A549 (cell line): Measurements from ENCODE around the gene URB2.
"Not testable (repeated sequence)": the region's sequence is repeated elsewhere in the genome, so short reads cannot be mapped to it uniquely, and the experiment has no call there.

Experiments used
- CBX2 ChIP-seq: fragments of 200-600 bp; sonication (generic); IDR thresholded peaks from 2 replicates; pipeline ENCODE4 v1.6.1; 2016; ENCODE audit warnings: low read depth, mild to moderate bottlenecking, borderline replicate concordance
- CHD4 ChIP-seq: fragments of 200-600 bp; sonication (generic); IDR thresholded peaks from 2 replicates; pipeline ENCODE4 v1.6.1; 2016; ENCODE audit warnings: antibody characterized with exemption, mild to moderate bottlenecking, borderline replicate concordance
- KDM1A ChIP-seq: fragments of 200-600 bp; sonication (generic); IDR thresholded peaks from 2 replicates; pipeline ENCODE4 v1.6.1; 2016; ENCODE audit warnings: low read depth, mild to moderate bottlenecking
- KDM5A ChIP-seq: fragments of 200-600 bp; sonication (generic); IDR thresholded peaks from 2 replicates; pipeline ENCODE4 v1.6.1; 2016; ENCODE audit warnings: antibody characterized with exemption, mild to moderate bottlenecking
- RAD21 ChIP-seq, 2 experiments: fragments of >200 bp in 1 of 2; sonication (Bioruptor Twin) in 1 of 2; formaldehyde crosslinking in 1 of 2; IDR thresholded peaks in 1 of 2; conservative IDR thresholded peaks in 1 of 2; 2 replicates in 1 of 2; 3 replicates in 1 of 2; pipeline ENCODE4 v1.6.1; 2012 to 2018; ENCODE audit warnings: inconsistent platforms in 1 of 2
- TF ChIP-seq, protein P1 (sequence below): fragments of >200 bp; sonication (Bioruptor Twin); formaldehyde crosslinking; IDR thresholded peaks from 3 replicates; pipeline ENCODE4 v1.5.1; 2016
- TF ChIP-seq, protein P2 (sequence below): fragments of 150-350 bp; IDR thresholded peaks from 2 replicates; pipeline ENCODE4 v1.6.1; 2014; ENCODE audit warnings: low read depth, mild to moderate bottlenecking, low read length
- TF ChIP-seq, protein P3 (sequence below): fragments of >200 bp; sonication (Bioruptor Twin); formaldehyde crosslinking; IDR thresholded peaks from 3 replicates; pipeline ENCODE4 v1.6.1; 2016

DNA sequence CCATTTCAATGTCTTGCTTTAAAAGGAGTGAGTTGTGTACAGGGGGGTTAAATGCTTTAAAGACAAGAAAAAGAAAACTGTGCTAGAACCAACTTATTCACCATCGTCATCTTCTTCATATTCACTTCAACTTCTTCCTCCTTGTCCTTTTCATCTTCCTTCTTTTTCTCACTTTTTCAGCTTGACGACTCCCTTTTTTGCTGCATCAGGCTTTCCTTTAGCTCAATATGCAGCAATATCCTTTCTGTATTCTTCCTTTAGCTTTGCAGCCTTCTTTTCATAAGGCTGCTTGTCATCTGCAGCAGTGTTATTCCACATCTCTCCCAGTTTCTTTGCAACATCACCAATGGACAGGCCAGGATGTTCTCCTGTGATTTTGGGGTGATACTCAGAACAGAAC, 79.1 kb downstream of the URB2 start:
- TF ChIP-seq, protein P1, sequence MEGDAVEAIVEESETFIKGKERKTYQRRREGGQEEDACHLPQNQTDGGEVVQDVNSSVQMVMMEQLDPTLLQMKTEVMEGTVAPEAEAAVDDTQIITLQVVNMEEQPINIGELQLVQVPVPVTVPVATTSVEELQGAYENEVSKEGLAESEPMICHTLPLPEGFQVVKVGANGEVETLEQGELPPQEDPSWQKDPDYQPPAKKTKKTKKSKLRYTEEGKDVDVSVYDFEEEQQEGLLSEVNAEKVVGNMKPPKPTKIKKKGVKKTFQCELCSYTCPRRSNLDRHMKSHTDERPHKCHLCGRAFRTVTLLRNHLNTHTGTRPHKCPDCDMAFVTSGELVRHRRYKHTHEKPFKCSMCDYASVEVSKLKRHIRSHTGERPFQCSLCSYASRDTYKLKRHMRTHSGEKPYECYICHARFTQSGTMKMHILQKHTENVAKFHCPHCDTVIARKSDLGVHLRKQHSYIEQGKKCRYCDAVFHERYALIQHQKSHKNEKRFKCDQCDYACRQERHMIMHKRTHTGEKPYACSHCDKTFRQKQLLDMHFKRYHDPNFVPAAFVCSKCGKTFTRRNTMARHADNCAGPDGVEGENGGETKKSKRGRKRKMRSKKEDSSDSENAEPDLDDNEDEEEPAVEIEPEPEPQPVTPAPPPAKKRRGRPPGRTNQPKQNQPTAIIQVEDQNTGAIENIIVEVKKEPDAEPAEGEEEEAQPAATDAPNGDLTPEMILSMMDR, result not testable (repeated sequence)
- not testable (repeated sequence) for TF ChIP-seq CHD4; CBX2; RAD21 (conservative IDR thresholded peaks at IDR 0.05 in 1 of 2, IDR thresholded peaks at IDR 0.05 in 1 of 2); KDM5A; KDM1A
- TF ChIP-seq, protein P2, sequence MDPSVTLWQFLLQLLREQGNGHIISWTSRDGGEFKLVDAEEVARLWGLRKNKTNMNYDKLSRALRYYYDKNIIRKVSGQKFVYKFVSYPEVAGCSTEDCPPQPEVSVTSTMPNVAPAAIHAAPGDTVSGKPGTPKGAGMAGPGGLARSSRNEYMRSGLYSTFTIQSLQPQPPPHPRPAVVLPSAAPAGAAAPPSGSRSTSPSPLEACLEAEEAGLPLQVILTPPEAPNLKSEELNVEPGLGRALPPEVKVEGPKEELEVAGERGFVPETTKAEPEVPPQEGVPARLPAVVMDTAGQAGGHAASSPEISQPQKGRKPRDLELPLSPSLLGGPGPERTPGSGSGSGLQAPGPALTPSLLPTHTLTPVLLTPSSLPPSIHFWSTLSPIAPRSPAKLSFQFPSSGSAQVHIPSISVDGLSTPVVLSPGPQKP, result not testable (repeated sequence)
- TF ChIP-seq, protein P3, sequence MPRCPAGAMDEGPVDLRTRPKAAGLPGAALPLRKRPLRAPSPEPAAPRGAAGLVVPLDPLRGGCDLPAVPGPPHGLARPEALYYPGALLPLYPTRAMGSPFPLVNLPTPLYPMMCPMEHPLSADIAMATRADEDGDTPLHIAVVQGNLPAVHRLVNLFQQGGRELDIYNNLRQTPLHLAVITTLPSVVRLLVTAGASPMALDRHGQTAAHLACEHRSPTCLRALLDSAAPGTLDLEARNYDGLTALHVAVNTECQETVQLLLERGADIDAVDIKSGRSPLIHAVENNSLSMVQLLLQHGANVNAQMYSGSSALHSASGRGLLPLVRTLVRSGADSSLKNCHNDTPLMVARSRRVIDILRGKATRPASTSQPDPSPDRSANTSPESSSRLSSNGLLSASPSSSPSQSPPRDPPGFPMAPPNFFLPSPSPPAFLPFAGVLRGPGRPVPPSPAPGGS, result not testable (repeated sequence)
